ENCODE measurements around the gene TCF7L1. TPM values are rescaled to one million over a fixed set of nuclear protein-coding genes. Genes with fewer than 3 reads are reported as not detected.

TCF7L1 gene
- total and polyA plus RNA-seq, 9 of the 15 experiments (the other 6 are each of a cell fraction or from before 2014, with no cell fraction given) = 0.03 to 0.11 (median 0.07) TPM; not detected in 5

DNA sequence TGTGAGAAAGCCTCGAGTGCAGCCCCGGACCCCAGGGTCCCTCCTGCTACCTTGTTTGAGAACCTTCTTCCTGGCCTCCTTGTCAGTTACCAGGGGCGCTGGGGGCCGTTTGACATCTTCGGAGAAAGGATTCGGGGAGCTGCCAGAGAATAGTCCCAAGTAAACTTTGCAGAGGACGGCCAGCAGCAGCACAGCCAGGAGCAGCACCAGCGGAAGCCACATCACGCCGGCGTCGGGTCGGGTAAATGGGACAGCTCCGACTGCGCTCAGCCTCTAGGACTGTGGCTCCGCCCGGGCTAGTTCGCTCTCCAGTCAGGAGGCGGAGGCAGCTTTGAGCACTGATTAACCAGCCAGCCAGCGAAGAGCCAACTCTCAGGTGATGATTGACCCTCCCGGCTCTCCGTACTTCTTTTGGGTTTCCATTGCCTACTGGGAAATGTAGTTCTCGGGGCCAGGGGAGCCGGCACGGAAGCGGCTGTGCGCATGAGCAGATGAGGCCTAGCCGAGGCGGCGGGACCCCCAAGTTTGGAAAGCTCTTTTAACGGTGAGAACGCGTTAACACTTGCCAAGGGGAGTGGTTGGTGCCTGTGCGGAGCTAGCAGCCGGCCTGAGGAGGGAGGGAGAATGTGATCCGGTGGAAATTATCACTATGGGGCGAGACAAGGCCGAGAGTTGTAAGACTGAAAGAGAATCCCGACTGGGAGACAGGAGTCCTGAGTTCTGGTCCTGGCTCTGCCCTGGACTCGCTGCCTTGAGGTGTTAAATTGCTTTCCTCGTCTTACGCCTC is 221.3 kb downstream of the TCF7L1 start, which contains the start of the genes ELMOD3 and RETSAT (continued):
- TF ChIP-seq NR2C2 (CRISPR knock-in tag; IDR thresholded peaks at IDR 0.05) (0 out of 2 replicates have a peak, but pooled peaks have one; percentile 40), NR2C2 (tag; IDR thresholded peaks at IDR 0.05) (peak; percentile 70), NBN (IDR thresholded peaks at IDR 0.05; ENCODE audit: low read depth) (no peak), ZNF586 (CRISPR knock-in tag; conservative IDR thresholded peaks at IDR 0.05) (no peak), ZNF507 (tag; conservative IDR thresholded peaks at IDR 0.05) (no peak), MEF2D (tag; conservative IDR thresholded peaks at IDR 0.05; ENCODE audit: low read depth) (no peak), NCOA2 (IDR thresholded peaks at IDR 0.05; ENCODE audit: partially characterized antibody in 2 of 2) (no peak), TAF7 (tag; IDR thresholded peaks at IDR 0.05) (peak; percentile 85), FIP1L1 (IDR thresholded peaks at IDR 0.05; ENCODE audit: low read depth, low read length, poor library complexity, severe bottlenecking) (no peak), FOXK1 (CRISPR knock-in tag; IDR thresholded peaks at IDR 0.05; ENCODE audit: borderline replicate concordance) (0 out of 2 replicates have a peak, but pooled peaks have one; percentile 16), POLR2A (conservative IDR thresholded peaks at IDR 0.05) (peak; percentile 93)
- TF ChIP-seq, protein P1, sequence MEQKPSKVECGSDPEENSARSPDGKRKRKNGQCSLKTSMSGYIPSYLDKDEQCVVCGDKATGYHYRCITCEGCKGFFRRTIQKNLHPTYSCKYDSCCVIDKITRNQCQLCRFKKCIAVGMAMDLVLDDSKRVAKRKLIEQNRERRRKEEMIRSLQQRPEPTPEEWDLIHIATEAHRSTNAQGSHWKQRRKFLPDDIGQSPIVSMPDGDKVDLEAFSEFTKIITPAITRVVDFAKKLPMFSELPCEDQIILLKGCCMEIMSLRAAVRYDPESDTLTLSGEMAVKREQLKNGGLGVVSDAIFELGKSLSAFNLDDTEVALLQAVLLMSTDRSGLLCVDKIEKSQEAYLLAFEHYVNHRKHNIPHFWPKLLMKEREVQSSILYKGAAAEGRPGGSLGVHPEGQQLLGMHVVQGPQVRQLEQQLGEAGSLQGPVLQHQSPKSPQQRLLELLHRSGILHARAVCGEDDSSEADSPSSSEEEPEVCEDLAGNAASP (IDR thresholded peaks at IDR 0.05) = no peak
- TF ChIP-seq, protein P2, sequence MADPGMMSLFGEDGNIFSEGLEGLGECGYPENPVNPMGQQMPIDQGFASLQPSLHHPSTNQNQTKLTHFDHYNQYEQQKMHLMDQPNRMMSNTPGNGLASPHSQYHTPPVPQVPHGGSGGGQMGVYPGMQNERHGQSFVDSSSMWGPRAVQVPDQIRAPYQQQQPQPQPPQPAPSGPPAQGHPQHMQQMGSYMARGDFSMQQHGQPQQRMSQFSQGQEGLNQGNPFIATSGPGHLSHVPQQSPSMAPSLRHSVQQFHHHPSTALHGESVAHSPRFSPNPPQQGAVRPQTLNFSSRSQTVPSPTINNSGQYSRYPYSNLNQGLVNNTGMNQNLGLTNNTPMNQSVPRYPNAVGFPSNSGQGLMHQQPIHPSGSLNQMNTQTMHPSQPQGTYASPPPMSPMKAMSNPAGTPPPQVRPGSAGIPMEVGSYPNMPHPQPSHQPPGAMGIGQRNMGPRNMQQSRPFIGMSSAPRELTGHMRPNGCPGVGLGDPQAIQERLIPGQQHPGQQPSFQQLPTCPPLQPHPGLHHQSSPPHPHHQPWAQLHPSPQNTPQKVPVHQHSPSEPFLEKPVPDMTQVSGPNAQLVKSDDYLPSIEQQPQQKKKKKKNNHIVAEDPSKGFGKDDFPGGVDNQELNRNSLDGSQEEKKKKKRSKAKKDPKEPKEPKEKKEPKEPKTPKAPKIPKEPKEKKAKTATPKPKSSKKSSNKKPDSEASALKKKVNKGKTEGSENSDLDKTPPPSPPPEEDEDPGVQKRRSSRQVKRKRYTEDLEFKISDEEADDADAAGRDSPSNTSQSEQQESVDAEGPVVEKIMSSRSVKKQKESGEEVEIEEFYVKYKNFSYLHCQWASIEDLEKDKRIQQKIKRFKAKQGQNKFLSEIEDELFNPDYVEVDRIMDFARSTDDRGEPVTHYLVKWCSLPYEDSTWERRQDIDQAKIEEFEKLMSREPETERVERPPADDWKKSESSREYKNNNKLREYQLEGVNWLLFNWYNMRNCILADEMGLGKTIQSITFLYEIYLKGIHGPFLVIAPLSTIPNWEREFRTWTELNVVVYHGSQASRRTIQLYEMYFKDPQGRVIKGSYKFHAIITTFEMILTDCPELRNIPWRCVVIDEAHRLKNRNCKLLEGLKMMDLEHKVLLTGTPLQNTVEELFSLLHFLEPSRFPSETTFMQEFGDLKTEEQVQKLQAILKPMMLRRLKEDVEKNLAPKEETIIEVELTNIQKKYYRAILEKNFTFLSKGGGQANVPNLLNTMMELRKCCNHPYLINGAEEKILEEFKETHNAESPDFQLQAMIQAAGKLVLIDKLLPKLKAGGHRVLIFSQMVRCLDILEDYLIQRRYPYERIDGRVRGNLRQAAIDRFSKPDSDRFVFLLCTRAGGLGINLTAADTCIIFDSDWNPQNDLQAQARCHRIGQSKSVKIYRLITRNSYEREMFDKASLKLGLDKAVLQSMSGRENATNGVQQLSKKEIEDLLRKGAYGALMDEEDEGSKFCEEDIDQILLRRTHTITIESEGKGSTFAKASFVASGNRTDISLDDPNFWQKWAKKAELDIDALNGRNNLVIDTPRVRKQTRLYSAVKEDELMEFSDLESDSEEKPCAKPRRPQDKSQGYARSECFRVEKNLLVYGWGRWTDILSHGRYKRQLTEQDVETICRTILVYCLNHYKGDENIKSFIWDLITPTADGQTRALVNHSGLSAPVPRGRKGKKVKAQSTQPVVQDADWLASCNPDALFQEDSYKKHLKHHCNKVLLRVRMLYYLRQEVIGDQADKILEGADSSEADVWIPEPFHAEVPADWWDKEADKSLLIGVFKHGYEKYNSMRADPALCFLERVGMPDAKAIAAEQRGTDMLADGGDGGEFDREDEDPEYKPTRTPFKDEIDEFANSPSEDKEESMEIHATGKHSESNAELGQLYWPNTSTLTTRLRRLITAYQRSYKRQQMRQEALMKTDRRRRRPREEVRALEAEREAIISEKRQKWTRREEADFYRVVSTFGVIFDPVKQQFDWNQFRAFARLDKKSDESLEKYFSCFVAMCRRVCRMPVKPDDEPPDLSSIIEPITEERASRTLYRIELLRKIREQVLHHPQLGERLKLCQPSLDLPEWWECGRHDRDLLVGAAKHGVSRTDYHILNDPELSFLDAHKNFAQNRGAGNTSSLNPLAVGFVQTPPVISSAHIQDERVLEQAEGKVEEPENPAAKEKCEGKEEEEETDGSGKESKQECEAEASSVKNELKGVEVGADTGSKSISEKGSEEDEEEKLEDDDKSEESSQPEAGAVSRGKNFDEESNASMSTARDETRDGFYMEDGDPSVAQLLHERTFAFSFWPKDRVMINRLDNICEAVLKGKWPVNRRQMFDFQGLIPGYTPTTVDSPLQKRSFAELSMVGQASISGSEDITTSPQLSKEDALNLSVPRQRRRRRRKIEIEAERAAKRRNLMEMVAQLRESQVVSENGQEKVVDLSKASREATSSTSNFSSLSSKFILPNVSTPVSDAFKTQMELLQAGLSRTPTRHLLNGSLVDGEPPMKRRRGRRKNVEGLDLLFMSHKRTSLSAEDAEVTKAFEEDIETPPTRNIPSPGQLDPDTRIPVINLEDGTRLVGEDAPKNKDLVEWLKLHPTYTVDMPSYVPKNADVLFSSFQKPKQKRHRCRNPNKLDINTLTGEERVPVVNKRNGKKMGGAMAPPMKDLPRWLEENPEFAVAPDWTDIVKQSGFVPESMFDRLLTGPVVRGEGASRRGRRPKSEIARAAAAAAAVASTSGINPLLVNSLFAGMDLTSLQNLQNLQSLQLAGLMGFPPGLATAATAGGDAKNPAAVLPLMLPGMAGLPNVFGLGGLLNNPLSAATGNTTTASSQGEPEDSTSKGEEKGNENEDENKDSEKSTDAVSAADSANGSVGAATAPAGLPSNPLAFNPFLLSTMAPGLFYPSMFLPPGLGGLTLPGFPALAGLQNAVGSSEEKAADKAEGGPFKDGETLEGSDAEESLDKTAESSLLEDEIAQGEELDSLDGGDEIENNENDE (IDR thresholded peaks at IDR 0.05; ENCODE audit: low read depth, low read length) = no peak
- TF ChIP-seq, protein P3, sequence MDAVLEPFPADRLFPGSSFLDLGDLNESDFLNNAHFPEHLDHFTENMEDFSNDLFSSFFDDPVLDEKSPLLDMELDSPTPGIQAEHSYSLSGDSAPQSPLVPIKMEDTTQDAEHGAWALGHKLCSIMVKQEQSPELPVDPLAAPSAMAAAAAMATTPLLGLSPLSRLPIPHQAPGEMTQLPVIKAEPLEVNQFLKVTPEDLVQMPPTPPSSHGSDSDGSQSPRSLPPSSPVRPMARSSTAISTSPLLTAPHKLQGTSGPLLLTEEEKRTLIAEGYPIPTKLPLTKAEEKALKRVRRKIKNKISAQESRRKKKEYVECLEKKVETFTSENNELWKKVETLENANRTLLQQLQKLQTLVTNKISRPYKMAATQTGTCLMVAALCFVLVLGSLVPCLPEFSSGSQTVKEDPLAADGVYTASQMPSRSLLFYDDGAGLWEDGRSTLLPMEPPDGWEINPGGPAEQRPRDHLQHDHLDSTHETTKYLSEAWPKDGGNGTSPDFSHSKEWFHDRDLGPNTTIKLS (IDR thresholded peaks at IDR 0.05; ENCODE audit: borderline replicate concordance, low read depth) = peak; percentile 87; the same call in 1 of the 2 replicates

All from K562 (cell line).